ENCODE measurements around the gene ABCC11. TPM values are rescaled to one million over a fixed set of nuclear protein-coding genes. Genes with fewer than 3 reads are reported as not detected.

The ABCC11 gene
- total RNA-seq: not detected in 2 replicates
- polyA plus RNA-seq (2012): 0.18 TPM

GRCh38 chr16:48247311-48247710, at the start of gene ABCC11:
TSS of gene ABCC11 (minus strand) at chr16:48247539. CDS start at chr16:48231921, 15,618 bp downstream.
- no peak for DNase-seq (ENCODE audit: low read depth)

GRCh38 chr16:48295488-48296281, 48.3 kb upstream of the ABCC11 start:
- no peak for DNase-seq (ENCODE audit: low read depth)

- DNase-seq (ENCODE audit: low read depth): no peak
Observed at GRCh38 chr16:48294724-48295123, 47.4 kb upstream of the ABCC11 start.

GRCh38 chr16:48292452-48292851, 45.1 kb upstream of the ABCC11 start:
- DNase-seq (ENCODE audit: low read depth): no peak

- no peak for DNase-seq (ENCODE audit: low read depth)
Observed at GRCh38 chr16:48291754-48292153, 44.4 kb upstream of the ABCC11 start.

- no peak for DNase-seq (ENCODE audit: low read depth)
Observed at GRCh38 chr16:48291303-48291702, 44.0 kb upstream of the ABCC11 start.

- DNase-seq (ENCODE audit: low read depth): no peak
Observed at GRCh38 chr16:48287239-48287638, 39.9 kb upstream of the ABCC11 start.

- DNase-seq (ENCODE audit: low read depth): peak; percentile 71
Observed at GRCh38 chr16:48284772-48285409, 37.6 kb upstream of the ABCC11 start.

GRCh38 chr16:48282636-48283263, 35.4 kb upstream of the ABCC11 start:
- peak; percentile 21 for DNase-seq (ENCODE audit: low read depth)

GRCh38 chr16:48280546-48280945, 33.2 kb upstream of the ABCC11 start:
- DNase-seq (ENCODE audit: low read depth): no peak

- no peak for DNase-seq (ENCODE audit: low read depth)
Observed at GRCh38 chr16:48279199-48279598, 31.9 kb upstream of the ABCC11 start.

GRCh38 chr16:48277158-48277557, 29.8 kb upstream of the ABCC11 start:
- DNase-seq (ENCODE audit: low read depth): no peak

- DNase-seq (ENCODE audit: low read depth): no peak
Observed at GRCh38 chr16:48276102-48276501, 28.8 kb upstream of the ABCC11 start.

GRCh38 chr16:48274476-48274875, 27.1 kb upstream of the ABCC11 start:
- no peak for DNase-seq (ENCODE audit: low read depth)

GRCh38 chr16:48272837-48273421, 25.6 kb upstream of the ABCC11 start:
- DNase-seq (ENCODE audit: low read depth): no peak

GRCh38 chr16:48271728-48272127, 24.4 kb upstream of the ABCC11 start:
- DNase-seq (ENCODE audit: low read depth): no peak

GRCh38 chr16:48269011-48269410, 21.7 kb upstream of the ABCC11 start:
- DNase-seq (ENCODE audit: low read depth): no peak

GRCh38 chr16:48262631-48263030, 15.3 kb upstream of the ABCC11 start:
- DNase-seq (ENCODE audit: low read depth): no peak

- DNase-seq (ENCODE audit: low read depth): no peak
Observed at GRCh38 chr16:48261569-48261968, 14.2 kb upstream of the ABCC11 start.

- DNase-seq (ENCODE audit: low read depth): no peak
Observed at GRCh38 chr16:48256579-48257177, 9.3 kb upstream of the ABCC11 start.

GRCh38 chr16:48252013-48252412, 4.7 kb upstream of the ABCC11 start:
- DNase-seq (ENCODE audit: low read depth): no peak

Data from myocyte (in vitro differentiated cells).